GM12878 (cell line): Measurements from ENCODE around the gene CFAP20. TPM values are rescaled to one million over a fixed set of nuclear protein-coding genes. Genes with fewer than 3 reads are reported as not detected.

Experiments
- BACH1 ChIP-seq: fragments of 450-650 bp; IDR thresholded peaks from 2 replicates; pipeline ENCODE4 v1.6.1; 2017; ENCODE audit warnings: mild to moderate bottlenecking, borderline replicate concordance
- CHD2 ChIP-seq: IDR thresholded peaks from 2 replicates; pipeline ENCODE4 v1.6.1; 2011; ENCODE audit warnings: low read depth, low read length, improper control_type of control experiment, borderline replicate concordance
- DPF2 ChIP-seq: fragments of 450-650 bp; IDR thresholded peaks from 2 replicates; pipeline ENCODE4 v1.6.1; 2017; ENCODE audit warnings: mild to moderate bottlenecking
- GABPA ChIP-seq: IDR thresholded peaks from 2 replicates; pipeline ENCODE4 v1.6.1; 2014; ENCODE audit warnings: antibody characterized with exemption, low read depth, mild to moderate bottlenecking, inconsistent platforms
- HCFC1 ChIP-seq: fragments of 150-350 bp; IDR thresholded peaks from 2 replicates; pipeline ENCODE4 v1.6.1; 2014; ENCODE audit warnings: low read length
- HDAC2 ChIP-seq: fragments of 200-600 bp; sonication (generic); IDR thresholded peaks from 2 replicates; pipeline ENCODE4 v1.6.1; 2017
- RAD51 ChIP-seq: fragments of 450-650 bp; IDR thresholded peaks from 2 replicates; pipeline ENCODE4 v1.6.1; 2016; ENCODE audit warnings: moderate library complexity, mild to moderate bottlenecking, inconsistent platforms
- RUNX3 ChIP-seq: IDR thresholded peaks from 2 replicates; pipeline ENCODE4 v1.6.1; 2012; ENCODE audit warnings: low read length, inconsistent platforms
- SIN3A ChIP-seq: IDR thresholded peaks from 2 replicates; pipeline ENCODE4 v1.6.1; 2012; ENCODE audit warnings: low read depth, low read length, improper control_type of control experiment
- SIX5 ChIP-seq: IDR thresholded peaks from 2 replicates; pipeline ENCODE4 v1.6.1; 2011; ENCODE audit warnings: mild to moderate bottlenecking, low read depth, low read length, moderate library complexity; ENCODE audit not compliant: severe bottlenecking
- SMC3 ChIP-seq: IDR thresholded peaks from 2 replicates; pipeline ENCODE4 v1.6.1; 2011; ENCODE audit warnings: low read length, improper control_type of control experiment, borderline replicate concordance
- YY1 ChIP-seq: IDR thresholded peaks from 2 replicates; pipeline ENCODE4 v1.6.1; 2011; ENCODE audit warnings: low read depth, mild to moderate bottlenecking, low read length
- ZNF274 ChIP-seq: IDR thresholded peaks from one replicate; pipeline ENCODE4 v1.8.0; 2011; ENCODE audit not compliant: insufficient read length, insufficient read depth
- ZZZ3 ChIP-seq: IDR thresholded peaks from 2 replicates; pipeline ENCODE4 v1.6.1; 2011; ENCODE audit warnings: low read depth; ENCODE audit not compliant: control insufficient read depth, insufficient read length
- polyA plus RNA-seq, 11 experiments: library from polyadenylated mRNA; depleted of rRNA in 4 of 11; unstranded in 6 of 11; stranded (reverse) in 5 of 11; fragments of >200 nt; fragmentation: Nextera tagmentation in 4 of 11; fragmentation: Illumina TruSeq in 1 of 11; extraction: Ambion mirVana in 4 of 11; extraction: Trizol in 1 of 11; gene quantifications; 1 replicate in 1 of 11; 2 replicates in 10 of 11; pipeline versions ENCODE4 v1.2.1 to v1.2.3, GENCODE V29; 2011 to 2016; ENCODE audit warnings: inconsistent platforms in 2 of 11, missing spikeins in 2 of 11, low read depth in 1 of 11
- total RNA-seq, 4 experiments: library from RNA; depleted of rRNA in 3 of 4; stranded (reverse); fragments of >200 nt in 3 of 4; fragmentation: Illumina TruSeq in 1 of 4; extraction: Trizol in 1 of 4; gene quantifications; 2 replicates each; pipeline versions ENCODE4 v1.2.1 to v1.2.3, GENCODE V29; 2013 to 2021
- TF ChIP-seq, protein P1 (sequence below): fragments of 450-650 bp; IDR thresholded peaks from 2 replicates; pipeline ENCODE4 v1.6.1; 2017; ENCODE audit warnings: mild to moderate bottlenecking
- TF ChIP-seq, protein P2 (sequence below): fragments of 150-350 bp; IDR thresholded peaks from 2 replicates; pipeline ENCODE4 v1.6.1; 2016; ENCODE audit warnings: low read depth, low read length
- TF ChIP-seq, protein P3 (sequence below): IDR thresholded peaks from 2 replicates; pipeline ENCODE4 v1.6.1; 2011; ENCODE audit warnings: low read depth, mild to moderate bottlenecking, low read length, moderate library complexity, borderline replicate concordance; ENCODE audit errors: extremely low read depth
- TF ChIP-seq, protein P4 (sequence below): fragments of 450-650 bp; IDR thresholded peaks from 2 replicates; pipeline ENCODE4 v1.6.1; 2016; ENCODE audit warnings: mild to moderate bottlenecking, moderate library complexity, borderline replicate concordance
- TF ChIP-seq, protein P5 (sequence below): fragments of 450-650 bp; IDR thresholded peaks from 2 replicates; pipeline ENCODE4 v1.6.1; 2016; ENCODE audit warnings: mild to moderate bottlenecking

The CFAP20 gene
- total and polyA plus RNA-seq, 10 of the 15 experiments (the other 5 are each of a cell fraction or from before 2014, with no cell fraction given) = 10.9 to 61.7 (median 46.2) TPM

DNA sequence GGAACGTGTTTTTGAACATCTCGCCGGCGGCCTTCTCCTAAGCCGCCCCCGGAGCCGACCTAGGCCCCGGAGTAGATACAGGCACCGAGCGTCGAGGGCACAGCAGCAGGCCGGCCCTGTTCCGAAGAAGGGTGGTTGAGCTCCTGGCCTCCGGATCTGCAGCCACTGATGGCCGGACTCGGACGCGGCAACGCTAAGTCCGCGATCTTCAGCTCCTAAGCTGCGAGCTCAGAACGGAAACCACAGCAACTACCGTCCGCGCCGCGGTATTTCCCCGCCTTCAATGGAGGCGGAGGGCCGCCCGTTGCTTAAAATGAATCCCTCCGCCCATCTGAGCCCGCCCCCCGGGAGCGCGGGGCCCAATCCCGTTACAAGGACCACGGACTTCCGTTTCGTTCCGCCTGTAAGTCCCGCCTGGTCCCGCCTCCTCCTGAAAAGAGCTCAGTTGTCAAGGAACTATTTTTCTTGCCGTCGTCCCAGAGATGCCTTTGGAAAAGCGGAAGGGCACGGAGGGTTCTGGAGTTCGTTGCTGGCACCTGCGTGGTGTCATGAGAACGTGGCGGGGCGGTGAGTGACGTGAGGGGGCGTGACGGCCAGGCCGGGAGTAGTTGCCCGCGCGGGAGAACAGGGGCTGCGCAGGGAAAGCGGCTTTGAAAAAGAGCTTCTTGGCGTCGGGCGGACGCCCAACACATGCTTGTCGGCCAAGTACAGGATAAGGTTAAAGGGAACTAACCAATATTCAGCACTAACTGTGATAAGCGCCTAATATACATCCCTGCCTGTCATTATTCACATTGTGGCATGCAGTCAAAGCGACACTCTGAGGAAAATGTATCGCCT lies at the start of gene CFAP20 (continued):
- TF ChIP-seq, protein P1, sequence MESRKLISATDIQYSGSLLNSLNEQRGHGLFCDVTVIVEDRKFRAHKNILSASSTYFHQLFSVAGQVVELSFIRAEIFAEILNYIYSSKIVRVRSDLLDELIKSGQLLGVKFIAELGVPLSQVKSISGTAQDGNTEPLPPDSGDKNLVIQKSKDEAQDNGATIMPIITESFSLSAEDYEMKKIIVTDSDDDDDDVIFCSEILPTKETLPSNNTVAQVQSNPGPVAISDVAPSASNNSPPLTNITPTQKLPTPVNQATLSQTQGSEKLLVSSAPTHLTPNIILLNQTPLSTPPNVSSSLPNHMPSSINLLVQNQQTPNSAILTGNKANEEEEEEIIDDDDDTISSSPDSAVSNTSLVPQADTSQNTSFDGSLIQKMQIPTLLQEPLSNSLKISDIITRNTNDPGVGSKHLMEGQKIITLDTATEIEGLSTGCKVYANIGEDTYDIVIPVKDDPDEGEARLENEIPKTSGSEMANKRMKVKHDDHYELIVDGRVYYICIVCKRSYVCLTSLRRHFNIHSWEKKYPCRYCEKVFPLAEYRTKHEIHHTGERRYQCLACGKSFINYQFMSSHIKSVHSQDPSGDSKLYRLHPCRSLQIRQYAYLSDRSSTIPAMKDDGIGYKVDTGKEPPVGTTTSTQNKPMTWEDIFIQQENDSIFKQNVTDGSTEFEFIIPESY = no peak
- TF ChIP-seq, protein P2, sequence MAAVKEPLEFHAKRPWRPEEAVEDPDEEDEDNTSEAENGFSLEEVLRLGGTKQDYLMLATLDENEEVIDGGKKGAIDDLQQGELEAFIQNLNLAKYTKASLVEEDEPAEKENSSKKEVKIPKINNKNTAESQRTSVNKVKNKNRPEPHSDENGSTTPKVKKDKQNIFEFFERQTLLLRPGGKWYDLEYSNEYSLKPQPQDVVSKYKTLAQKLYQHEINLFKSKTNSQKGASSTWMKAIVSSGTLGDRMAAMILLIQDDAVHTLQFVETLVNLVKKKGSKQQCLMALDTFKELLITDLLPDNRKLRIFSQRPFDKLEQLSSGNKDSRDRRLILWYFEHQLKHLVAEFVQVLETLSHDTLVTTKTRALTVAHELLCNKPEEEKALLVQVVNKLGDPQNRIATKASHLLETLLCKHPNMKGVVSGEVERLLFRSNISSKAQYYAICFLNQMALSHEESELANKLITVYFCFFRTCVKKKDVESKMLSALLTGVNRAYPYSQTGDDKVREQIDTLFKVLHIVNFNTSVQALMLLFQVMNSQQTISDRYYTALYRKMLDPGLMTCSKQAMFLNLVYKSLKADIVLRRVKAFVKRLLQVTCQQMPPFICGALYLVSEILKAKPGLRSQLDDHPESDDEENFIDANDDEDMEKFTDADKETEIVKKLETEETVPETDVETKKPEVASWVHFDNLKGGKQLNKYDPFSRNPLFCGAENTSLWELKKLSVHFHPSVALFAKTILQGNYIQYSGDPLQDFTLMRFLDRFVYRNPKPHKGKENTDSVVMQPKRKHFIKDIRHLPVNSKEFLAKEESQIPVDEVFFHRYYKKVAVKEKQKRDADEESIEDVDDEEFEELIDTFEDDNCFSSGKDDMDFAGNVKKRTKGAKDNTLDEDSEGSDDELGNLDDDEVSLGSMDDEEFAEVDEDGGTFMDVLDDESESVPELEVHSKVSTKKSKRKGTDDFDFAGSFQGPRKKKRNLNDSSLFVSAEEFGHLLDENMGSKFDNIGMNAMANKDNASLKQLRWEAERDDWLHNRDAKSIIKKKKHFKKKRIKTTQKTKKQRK = peak; percentile 63; the same call in 1 of the 2 replicates
- TF ChIP-seq ZNF274 (no peak), GABPA (peak; percentile 90), BACH1 (no peak; the same call in 1 of the 2 replicates), HCFC1 (no peak; the same call in 1 of the 2 replicates), HDAC2 (no peak), ZZZ3 (no peak), SMC3 (no peak), RUNX3 (peak; percentile 95), SIX5 (no peak), SIN3A (no peak; the same call in 1 of the 2 replicates), CHD2 (peak; percentile 97), RAD51 (no peak), DPF2 (peak; percentile 74), YY1 (peak; percentile 87)
- TF ChIP-seq, protein P3, sequence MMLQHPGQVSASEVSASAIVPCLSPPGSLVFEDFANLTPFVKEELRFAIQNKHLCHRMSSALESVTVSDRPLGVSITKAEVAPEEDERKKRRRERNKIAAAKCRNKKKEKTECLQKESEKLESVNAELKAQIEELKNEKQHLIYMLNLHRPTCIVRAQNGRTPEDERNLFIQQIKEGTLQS = no peak
- TF ChIP-seq, protein P4, sequence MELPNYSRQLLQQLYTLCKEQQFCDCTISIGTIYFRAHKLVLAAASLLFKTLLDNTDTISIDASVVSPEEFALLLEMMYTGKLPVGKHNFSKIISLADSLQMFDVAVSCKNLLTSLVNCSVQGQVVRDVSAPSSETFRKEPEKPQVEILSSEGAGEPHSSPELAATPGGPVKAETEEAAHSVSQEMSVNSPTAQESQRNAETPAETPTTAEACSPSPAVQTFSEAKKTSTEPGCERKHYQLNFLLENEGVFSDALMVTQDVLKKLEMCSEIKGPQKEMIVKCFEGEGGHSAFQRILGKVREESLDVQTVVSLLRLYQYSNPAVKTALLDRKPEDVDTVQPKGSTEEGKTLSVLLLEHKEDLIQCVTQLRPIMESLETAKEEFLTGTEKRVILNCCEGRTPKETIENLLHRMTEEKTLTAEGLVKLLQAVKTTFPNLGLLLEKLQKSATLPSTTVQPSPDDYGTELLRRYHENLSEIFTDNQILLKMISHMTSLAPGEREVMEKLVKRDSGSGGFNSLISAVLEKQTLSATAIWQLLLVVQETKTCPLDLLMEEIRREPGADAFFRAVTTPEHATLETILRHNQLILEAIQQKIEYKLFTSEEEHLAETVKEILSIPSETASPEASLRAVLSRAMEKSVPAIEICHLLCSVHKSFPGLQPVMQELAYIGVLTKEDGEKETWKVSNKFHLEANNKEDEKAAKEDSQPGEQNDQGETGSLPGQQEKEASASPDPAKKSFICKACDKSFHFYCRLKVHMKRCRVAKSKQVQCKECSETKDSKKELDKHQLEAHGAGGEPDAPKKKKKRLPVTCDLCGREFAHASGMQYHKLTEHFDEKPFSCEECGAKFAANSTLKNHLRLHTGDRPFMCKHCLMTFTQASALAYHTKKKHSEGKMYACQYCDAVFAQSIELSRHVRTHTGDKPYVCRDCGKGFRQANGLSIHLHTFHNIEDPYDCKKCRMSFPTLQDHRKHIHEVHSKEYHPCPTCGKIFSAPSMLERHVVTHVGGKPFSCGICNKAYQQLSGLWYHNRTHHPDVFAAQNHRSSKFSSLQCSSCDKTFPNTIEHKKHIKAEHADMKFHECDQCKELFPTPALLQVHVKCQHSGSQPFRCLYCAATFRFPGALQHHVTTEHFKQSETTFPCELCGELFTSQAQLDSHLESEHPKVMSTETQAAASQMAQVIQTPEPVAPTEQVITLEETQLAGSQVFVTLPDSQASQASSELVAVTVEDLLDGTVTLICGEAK = peak; percentile 91
- TF ChIP-seq, protein P5, sequence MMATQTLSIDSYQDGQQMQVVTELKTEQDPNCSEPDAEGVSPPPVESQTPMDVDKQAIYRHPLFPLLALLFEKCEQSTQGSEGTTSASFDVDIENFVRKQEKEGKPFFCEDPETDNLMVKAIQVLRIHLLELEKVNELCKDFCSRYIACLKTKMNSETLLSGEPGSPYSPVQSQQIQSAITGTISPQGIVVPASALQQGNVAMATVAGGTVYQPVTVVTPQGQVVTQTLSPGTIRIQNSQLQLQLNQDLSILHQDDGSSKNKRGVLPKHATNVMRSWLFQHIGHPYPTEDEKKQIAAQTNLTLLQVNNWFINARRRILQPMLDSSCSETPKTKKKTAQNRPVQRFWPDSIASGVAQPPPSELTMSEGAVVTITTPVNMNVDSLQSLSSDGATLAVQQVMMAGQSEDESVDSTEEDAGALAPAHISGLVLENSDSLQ = peak; percentile 97
